Measurements from ENCODE around the gene FRMPD1. TPM values are rescaled to one million over a fixed set of nuclear protein-coding genes. Genes with fewer than 3 reads are reported as not detected.
A peak's percentile ranks its signal among the peaks of the same experiment; 100 is the strongest.
"Not testable (repeated sequence)": the region's sequence is repeated elsewhere in the genome, so short reads cannot be mapped to it uniquely, and the experiment has no call there.

FRMPD1 gene, protein sequence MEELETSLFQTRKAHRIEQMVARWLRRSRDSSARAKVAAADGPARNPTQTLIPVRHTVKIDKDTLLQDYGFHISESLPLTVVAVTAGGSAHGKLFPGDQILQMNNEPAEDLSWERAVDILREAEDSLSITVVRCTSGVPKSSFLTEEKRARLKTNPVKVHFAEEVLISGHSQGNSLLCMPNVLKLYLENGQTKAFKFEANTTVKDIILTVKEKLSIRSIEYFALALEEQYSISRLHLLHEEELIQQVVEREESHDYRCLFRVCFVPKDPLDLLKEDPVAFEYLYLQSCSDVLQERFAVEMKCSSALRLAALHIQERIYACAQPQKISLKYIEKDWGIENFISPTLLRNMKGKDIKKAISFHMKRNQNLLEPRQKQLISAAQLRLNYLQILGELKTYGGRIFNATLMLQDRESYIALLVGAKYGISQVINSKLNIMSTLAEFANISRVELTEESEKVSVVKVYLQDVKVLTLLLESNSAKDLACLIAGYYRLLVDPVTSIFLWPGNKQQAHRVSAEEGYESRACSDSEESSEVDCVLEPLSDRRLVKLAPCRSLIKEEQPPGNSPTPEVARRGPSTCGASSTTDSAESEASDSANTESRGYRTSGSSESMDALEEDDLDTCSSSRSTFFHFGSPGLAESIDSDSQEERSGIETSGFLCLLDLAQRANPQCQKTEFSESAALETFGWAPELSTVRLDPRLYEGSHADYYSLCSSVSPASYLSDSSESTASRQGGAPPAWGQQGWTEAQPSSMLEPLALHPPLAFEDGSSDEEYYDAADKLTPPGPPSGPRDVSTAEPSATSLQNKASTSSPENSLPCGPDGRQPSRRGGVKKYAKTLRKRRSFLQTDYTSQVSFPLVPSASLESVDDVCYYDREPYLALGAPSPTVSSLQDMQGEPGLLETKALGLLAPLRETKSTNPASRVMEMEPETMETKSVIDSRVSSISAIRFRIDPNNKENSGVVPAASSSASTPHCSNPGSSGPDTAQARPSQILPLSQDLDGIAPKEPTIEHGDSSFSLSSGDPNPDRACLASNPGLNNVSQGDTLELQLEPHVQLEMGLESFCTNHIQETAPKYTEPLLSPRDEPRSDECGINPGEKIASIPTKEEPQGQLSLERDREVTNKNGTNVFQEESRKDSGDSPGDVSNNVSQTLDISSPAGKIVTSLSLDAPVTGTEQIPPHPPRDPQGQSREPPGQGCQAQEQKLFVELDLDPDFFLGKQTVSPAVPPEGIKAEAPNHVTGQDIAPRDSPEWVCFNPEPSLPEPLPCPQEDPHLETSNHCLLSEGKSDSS (N-terminal part only)
- total RNA-seq (2014; rRNA removed; shearing (Covaris generic)), result 0.19 TPM in 1 of 2 replicates, not detected in the other

DNA sequence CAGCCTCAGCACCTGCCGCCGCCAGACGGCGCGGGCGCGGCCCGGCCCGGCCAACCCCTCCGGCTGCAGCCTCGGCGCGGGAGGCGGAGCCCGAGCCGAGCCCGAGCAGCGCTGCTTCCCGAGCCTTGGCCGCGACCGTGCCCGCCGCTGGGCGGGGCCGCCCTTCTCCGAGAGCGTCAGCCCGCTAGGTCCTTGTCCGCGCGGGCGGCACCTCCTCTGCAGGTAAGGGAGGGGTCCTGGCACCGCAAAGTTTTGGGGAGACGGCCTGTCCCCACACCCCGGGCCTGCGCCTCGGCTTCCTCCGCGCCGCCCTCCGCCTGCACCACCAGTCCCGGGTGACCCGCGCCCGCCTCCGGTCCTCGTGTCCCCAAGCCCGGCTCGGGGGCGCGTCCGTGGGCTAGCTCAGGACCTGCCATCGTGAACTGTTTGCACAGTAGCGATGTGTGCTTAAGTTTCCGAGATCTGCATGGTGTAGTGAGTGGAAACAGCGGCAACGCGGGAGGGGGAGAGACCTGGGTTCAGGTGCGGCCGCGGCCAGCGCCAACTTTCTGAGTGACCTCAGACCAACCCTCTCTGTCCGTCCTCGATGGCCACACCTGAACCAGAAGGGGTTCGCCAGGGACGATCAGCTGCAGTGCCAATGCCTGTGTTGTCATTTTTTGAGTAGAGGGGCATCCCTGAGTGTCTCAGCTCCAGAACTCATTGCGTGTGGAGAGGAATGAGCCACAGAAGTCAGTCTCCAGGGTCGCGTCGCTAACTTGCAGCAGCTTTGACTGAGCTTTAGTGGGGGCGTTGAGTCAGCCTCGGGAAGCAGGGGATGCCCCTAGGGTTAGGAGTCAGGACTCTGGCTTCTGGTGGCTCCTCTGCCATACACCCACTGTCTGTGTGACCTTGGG is at the start of gene FRMPD1:
Gene FRMPD1 (plus strand): TSS at position 82 of the 896 bp plus-strand sequence. CDS start 41,688 bp downstream, outside the sequence.
- peak; percentile 2 for DNase-seq (ENCODE audit: low spot score)

DNA sequence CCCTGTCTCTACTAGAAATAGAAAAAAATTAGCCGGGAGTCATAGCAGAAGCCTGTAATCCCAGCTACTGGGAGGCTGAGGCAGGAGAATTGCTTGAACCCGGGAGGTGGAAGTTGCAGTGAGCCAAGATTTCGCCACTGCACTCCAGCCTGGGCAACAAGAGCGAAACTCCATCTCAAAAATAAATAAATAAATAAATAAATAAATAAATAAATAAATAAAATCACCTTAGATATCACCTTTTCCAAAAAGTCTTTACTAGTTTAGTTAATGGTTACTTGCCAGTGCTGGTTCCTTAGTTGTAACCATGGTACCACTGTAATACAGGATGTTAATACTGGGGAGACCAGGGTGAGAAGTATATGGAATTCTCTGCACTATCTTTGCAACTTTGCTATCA is 48.7 kb upstream of the FRMPD1 start:
- not testable (repeated sequence) for DNase-seq (ENCODE audit: low spot score)

DNA sequence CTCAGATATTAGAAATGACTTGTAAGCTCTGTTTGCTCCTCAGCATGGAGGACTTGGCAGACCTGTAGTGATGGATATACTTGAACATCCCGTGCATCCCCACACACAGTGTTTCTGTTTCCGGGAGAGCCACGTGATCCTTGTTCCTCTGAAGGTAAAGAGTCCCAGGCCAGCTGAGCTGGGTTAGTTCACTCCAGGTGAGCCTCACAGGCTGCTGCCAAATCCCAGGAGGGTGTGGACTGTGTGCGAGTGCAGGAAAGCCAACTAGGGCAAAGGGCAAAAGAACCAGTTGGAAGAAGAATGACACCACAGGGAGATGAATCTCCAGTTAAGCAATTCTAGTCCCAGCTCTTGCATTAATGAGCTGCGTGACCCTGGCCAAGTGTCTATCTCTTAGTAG is 47.9 kb upstream of the FRMPD1 start:
- DNase-seq (ENCODE audit: low spot score), result no peak

DNA sequence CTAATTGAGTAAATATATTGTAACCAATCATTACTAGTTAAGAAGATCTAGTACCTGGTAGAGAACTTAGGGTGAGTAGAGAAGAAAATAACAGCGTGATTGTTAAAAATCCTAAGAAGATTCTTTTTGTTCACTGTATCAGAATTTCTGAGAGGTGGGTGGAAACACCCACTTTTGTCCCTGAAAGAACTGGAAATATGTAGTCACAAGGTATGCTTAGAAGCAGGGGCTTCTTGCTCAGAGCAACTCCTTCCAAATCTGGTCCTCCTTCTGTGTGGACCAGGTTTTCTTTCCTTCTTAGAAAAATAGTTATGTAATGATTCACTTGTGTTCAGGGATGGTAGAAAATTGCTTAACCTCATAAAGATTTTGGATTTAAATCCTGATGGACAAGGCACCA is 46.5 kb upstream of the FRMPD1 start:
- DNase-seq (ENCODE audit: low spot score), result no peak

GRCh38 chr9:37608250-37608649 is 42.5 kb upstream of the FRMPD1 start:
- DNase-seq (ENCODE audit: low spot score), result no peak

GRCh38 chr9:37609735-37610397 is 40.9 kb upstream of the FRMPD1 start:
- DNase-seq (ENCODE audit: low spot score), result no peak

DNA sequence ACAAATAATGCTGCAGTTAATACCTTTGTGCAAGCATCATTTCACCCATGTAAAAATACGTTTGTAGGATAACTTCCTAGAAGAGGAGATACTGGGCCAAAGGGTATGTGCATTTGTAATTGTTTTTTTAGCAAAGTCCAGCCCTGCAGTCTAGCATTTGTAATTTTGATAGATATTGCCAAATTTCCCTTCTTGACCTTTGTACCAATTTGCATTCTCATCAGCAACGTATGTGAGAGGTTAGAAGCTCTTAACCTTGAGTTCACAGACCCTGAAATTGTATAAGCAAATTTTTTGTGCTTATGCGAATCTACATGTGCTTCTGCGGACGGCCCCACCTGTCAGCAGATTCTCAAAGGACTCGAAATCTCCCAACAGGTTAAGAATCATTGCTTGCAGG is 39.7 kb upstream of the FRMPD1 start:
- no peak for DNase-seq (ENCODE audit: low spot score)

GRCh38 chr9:37611961-37612360 is 38.8 kb upstream of the FRMPD1 start:
- no peak for DNase-seq (ENCODE audit: low spot score)

GRCh38 chr9:37617161-37617560 is 33.6 kb upstream of the FRMPD1 start:
- no peak for DNase-seq (ENCODE audit: low spot score)

GRCh38 chr9:37617832-37618231 is 32.9 kb upstream of the FRMPD1 start:
- DNase-seq (ENCODE audit: low spot score), result peak; percentile 84

- DNase-seq (ENCODE audit: low spot score), result peak; percentile 85
Observed at GRCh38 chr9:37618817-37619216, 31.9 kb upstream of the FRMPD1 start.

GRCh38 chr9:37619806-37620205 is 30.9 kb upstream of the FRMPD1 start:
- DNase-seq (ENCODE audit: low spot score), result peak; percentile 26

GRCh38 chr9:37620396-37620795 is 30.4 kb upstream of the FRMPD1 start:
- DNase-seq (ENCODE audit: low spot score), result no peak

GRCh38 chr9:37621273-37622121 is 29.3 kb upstream of the FRMPD1 start:
- DNase-seq (ENCODE audit: low spot score), result no peak

DNA sequence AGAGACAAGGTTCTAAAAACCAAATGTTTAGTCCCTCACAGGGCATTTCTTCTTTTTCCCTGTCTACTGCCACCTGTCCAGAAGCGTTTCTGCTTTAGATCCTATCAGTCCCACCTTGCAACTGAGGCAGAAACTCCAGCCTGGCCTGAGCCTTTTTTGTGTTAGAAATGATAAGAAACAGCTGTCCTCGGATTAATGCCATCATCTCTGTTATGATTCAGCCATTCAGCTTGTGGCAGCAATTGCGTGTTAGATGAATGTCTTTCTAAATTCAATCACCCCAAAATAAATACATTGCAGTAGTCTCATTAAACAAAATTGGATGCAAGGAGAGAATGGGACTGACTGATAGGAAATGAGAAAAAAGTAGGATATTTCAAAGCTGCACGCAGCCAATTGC is 28.3 kb upstream of the FRMPD1 start:
- no peak for DNase-seq (ENCODE audit: low spot score)

DNA sequence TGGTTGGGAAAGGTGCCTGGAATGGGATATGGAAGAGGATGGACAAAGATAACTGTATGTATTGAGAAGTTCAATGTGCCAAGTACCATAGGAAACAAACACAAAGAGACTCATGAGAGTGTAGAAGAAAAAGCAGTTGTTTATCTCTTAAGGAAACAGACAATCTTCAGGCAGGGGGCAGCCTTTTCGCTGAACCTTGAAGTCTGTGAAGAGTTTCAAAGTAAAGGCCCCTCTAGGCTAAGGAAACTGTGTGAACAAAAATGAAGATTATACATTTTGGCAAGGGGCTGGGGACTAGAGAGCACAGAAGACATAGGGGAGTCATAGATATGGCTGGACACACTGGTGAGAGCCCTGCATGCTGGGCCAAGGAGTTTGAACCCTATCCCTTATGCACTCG is 27.5 kb upstream of the FRMPD1 start:
- DNase-seq (ENCODE audit: low spot score), result no peak

DNA sequence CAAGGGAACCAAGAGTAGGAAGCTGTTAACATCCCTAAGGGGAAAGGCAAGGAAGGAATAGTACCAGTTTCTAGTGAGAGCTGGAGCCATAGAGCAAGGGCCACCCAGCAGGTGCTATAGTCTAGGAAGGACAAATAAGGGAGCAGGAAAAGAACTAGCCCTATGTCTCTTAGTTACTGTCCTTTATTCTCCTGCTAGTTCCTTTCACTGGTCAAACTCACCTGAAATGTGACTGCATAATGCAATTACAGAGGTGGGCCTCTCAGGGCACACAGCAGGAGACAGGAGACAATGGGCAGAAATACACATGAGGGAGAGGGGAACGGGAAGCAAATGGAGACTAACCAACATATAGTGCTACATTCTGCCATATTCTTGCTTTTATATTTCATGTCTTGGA is 26.7 kb upstream of the FRMPD1 start:
- DNase-seq (ENCODE audit: low spot score), result no peak

DNA sequence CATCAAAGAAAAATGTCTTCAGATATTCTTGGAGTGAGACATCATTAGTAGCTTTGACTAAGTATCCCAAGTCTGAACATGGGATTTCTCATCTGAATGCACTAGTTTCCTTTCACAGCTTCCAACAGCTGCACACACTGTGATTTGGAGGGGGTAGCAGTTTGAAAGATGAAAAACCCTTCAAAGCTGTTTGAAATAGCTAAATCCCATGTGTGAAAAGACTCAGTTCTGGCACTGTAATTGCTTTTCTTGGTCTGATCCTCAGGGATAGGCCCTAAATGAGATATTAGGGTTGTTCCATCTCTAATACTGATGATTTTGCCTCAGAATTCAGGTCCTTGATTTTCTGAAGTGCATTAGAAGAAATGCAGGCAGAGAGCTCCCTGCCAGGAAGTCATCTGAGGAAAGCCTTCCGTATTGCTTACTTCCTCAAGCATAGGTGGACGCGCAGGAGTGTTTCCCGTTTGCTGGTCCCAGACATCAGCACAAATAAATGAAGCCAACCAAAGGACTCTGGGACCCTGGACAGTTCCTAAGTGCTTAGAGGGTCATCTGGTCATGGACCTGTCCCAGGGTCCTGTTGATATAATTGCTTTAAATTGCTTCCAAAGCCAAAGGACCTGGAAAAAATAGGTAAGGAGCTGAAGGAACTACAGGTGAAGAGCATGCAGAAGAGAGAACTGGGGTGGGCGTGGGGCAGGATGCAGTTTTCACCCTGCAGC is 25.6 kb upstream of the FRMPD1 start:
- no peak for DNase-seq (ENCODE audit: low spot score)

- no peak for DNase-seq (ENCODE audit: low spot score)
Observed at GRCh38 chr9:37625758-37626147, 25.0 kb upstream of the FRMPD1 start.

Data from A172 (cell line).